HG02642 (cell line): ENCODE results near the gene ACAA2.
"Not testable (repeated sequence)": the region's sequence is repeated elsewhere in the genome, so short reads cannot be mapped to it uniquely, and the experiment has no call there.

Source experiments
- ATAC-seq: cut with Tn5 transposase; IDR thresholded peaks from one replicate; pipeline ENCODE4 v1.9.1; 2021; ENCODE audit warnings: mild to moderate bottlenecking; ENCODE audit not compliant: unreplicated experiment, poor library complexity

Gene ACAA2

GRCh38 chr18:49845629-49846360 lies 32.5 kb upstream of the ACAA2 start:
- ATAC-seq, result no peak

GRCh38 chr18:49844903-49845302 lies 31.6 kb upstream of the ACAA2 start:
- no peak for ATAC-seq

GRCh38 chr18:49843778-49844625 lies 30.7 kb upstream of the ACAA2 start:
- no peak for ATAC-seq

GRCh38 chr18:49843131-49843530 lies 29.8 kb upstream of the ACAA2 start:
- ATAC-seq, result no peak

GRCh38 chr18:49842656-49843055 lies 29.3 kb upstream of the ACAA2 start:
- ATAC-seq, result no peak

- no peak for ATAC-seq
Measured at GRCh38 chr18:49841236-49842217, 28.2 kb upstream of the ACAA2 start.

GRCh38 chr18:49839012-49839411 lies 25.7 kb upstream of the ACAA2 start:
- no peak for ATAC-seq

- ATAC-seq, result no peak
Measured at GRCh38 chr18:49838381-49838780, 25.0 kb upstream of the ACAA2 start.

GRCh38 chr18:49837889-49838288 lies 24.6 kb upstream of the ACAA2 start:
- no peak for ATAC-seq

GRCh38 chr18:49837316-49837835 lies 24.0 kb upstream of the ACAA2 start:
- not testable (repeated sequence) for ATAC-seq

GRCh38 chr18:49835405-49835804 lies 22.1 kb upstream of the ACAA2 start:
- no peak for ATAC-seq

GRCh38 chr18:49834258-49834657 lies 20.9 kb upstream of the ACAA2 start:
- ATAC-seq, result no peak

GRCh38 chr18:49833814-49834213 lies 20.5 kb upstream of the ACAA2 start:
- ATAC-seq, result no peak

- ATAC-seq, result no peak
Measured at GRCh38 chr18:49832221-49832647, 18.9 kb upstream of the ACAA2 start.

- no peak for ATAC-seq
Measured at GRCh38 chr18:49827996-49828395, 14.7 kb upstream of the ACAA2 start.

- peak; percentile 50 for ATAC-seq
Measured at GRCh38 chr18:49819823-49820671, 6.7 kb upstream of the ACAA2 start.

- ATAC-seq, result no peak
Measured at GRCh38 chr18:49819071-49819662, 5.8 kb upstream of the ACAA2 start.

- ATAC-seq, result no peak
Measured at GRCh38 chr18:49817947-49818346, 4.6 kb upstream of the ACAA2 start.

GRCh38 chr18:49815927-49816326 lies 2.6 kb upstream of the ACAA2 start:
- ATAC-seq, result no peak
